Kidney (tissue), 14 donors: ENCODE measurements around the gene NOXO1. TPM values are rescaled to one million over a fixed set of nuclear protein-coding genes. Genes with fewer than 3 reads are reported as not detected.

ENCODE experiments used
- DNase-seq, 5 donors: peaks; one replicate each; pipeline ENCODE4 v3.0.0-alpha.2; 2013 to 2020
- FAIRE-seq: peaks from 2 replicates; lab custom pipeline; 2012; peaks lifted over from hg19 to GRCh38; lab: Jason Lieb, UNC
- H3K27ac ChIP-seq, 2 donors: one replicate each; pipeline ENCODE4 v1.7.0; 2013; ENCODE audit warnings: low read depth in 2 of 2, low read length in 2 of 2, inconsistent platforms in 1 of 2
- H3K27me3 ChIP-seq: one replicate; pipeline ENCODE4 v1.7.1; 2013; ENCODE audit warnings: low read length, inconsistent platforms; ENCODE audit not compliant: control insufficient read depth, insufficient read depth
- H3K36me3 ChIP-seq, 3 donors: one replicate each; pipeline versions ENCODE4 v1.7.0 to v1.7.1; 2013; ENCODE audit warnings: low read length in 3 of 3, control low read depth in 1 of 3, inconsistent platforms in 1 of 3; ENCODE audit not compliant: insufficient read depth in 3 of 3, control insufficient read depth in 2 of 3
- H3K4me1 ChIP-seq, 3 donors: one replicate each; pipeline versions ENCODE4 v1.7.0 to v1.7.1; 2013; ENCODE audit warnings: low read length in 3 of 3, inconsistent platforms in 1 of 3, low read depth in 1 of 3; ENCODE audit not compliant: control insufficient read depth in 2 of 3, insufficient read depth in 2 of 3
- H3K4me3 ChIP-seq, 3 donors: one replicate each; pipeline versions ENCODE4 v1.7.0 to v1.8.1; 2013; ENCODE audit warnings: low read length in 3 of 3, control low read depth in 1 of 3, inconsistent platforms in 1 of 3
- H3K9ac ChIP-seq, 3 donors: one replicate each; pipeline versions ENCODE4 v1.7.0 to v1.7.1; 2013; ENCODE audit warnings: low read length in 3 of 3, control low read depth in 1 of 3, inconsistent platforms in 1 of 3
- H3K9me3 ChIP-seq, 3 donors: one replicate each; pipeline versions ENCODE4 v1.7.0 to v1.7.1; 2013; ENCODE audit warnings: low read length in 3 of 3, control low read depth in 1 of 3, inconsistent platforms in 1 of 3; ENCODE audit not compliant: control insufficient read depth in 2 of 3, insufficient read depth in 1 of 3
- intact Hi-C: fragments of 100-400 bp; cut with DNase I; formaldehyde crosslinking; loops from one replicate; pipeline ENCODE4 v1.11.1; 2022
- polyA plus RNA-seq: library from polyadenylated mRNA; stranded (reverse); fragments of 350-450 nt; fragmentation: Illumina TruSeq; extraction: RNeasy Lipid Tissue Mini Kit (QIAGEN cat#74804); gene quantifications from one replicate; pipeline ENCODE4 v1.2.3, GENCODE V29; 2014; ENCODE audit warnings: low read depth, low replicate concordance; ENCODE audit not compliant: insufficient read depth
- total RNA-seq: library from RNA; stranded (reverse); fragmentation: NEBNext Ultra II Directional; extraction: Animal tissue kit (Norgen Biotek cat#: 25700); gene quantifications from one replicate; pipeline ENCODE4 v1.2.1, GENCODE V29; 2021
- TF ChIP-seq, protein P1 (sequence below): IDR thresholded peaks from 3 replicates; pipeline ENCODE4 v1.5.1; 2012; ENCODE audit warnings: mild to moderate bottlenecking, moderate library complexity, borderline replicate concordance; ENCODE audit not compliant: insufficient read depth; ENCODE audit errors: extremely low read depth
- donor health status: control.
- donor health status: control.
- donor health status: control.
- donor health status: control.
- donor health status: control.
- donor health status: DM: yes; HTN: yes; CAD: no.
- donor health status: Normal renal cell carcinoma (clear cell type).

Gene NOXO1
- total and polyA plus RNA-seq, 2 donors from 2014 or later = 0.57 to 0.58 TPM

DNA sequence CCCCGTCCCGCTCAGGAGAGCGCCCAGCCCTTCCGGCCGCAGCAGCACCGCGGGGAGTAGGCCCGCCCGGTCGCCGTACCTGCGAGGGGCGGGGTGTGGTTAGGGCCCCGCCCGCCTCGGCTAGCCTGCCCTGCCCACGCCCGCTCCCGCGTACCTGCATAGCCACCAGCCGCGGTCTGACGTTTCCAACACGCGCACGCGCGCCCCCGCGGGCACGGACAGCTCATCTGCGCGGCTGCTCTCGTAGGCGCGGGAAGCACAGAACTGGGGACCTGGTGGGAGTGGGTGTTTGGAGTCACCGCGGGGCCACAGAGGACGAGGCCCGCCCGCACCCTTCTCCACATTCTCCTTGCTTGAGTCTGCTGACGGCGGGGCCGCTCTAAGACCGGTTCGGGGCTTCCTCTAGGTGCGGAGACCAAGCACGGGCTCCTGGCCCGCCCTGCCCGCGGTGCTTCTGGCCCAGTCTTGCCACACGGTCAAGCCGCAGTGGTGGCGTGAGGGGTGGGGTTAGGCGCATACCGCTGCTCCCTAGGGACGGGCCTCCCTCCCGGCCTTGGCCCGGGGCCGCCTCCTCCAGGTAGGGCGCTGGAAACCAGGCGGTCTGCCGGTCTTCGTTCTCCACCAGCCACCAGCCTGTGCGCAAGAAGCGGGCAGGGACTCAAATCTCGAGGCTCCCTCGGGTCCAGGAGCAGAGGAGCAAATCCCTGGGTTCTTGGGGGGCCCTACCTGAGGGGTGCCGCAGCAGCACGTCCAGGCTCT is 1.8 kb downstream of the NOXO1 start:
- no peak overlapping the region for H3K9ac ChIP-seq
- H3K27me3 ChIP-seq = peaks cover 34% of the 10 kb centered on the region
- H3K9me3 ChIP-seq = no peaks in the 10 kb centered on the region
- TF ChIP-seq, protein P1, sequence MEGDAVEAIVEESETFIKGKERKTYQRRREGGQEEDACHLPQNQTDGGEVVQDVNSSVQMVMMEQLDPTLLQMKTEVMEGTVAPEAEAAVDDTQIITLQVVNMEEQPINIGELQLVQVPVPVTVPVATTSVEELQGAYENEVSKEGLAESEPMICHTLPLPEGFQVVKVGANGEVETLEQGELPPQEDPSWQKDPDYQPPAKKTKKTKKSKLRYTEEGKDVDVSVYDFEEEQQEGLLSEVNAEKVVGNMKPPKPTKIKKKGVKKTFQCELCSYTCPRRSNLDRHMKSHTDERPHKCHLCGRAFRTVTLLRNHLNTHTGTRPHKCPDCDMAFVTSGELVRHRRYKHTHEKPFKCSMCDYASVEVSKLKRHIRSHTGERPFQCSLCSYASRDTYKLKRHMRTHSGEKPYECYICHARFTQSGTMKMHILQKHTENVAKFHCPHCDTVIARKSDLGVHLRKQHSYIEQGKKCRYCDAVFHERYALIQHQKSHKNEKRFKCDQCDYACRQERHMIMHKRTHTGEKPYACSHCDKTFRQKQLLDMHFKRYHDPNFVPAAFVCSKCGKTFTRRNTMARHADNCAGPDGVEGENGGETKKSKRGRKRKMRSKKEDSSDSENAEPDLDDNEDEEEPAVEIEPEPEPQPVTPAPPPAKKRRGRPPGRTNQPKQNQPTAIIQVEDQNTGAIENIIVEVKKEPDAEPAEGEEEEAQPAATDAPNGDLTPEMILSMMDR = no peak
- H3K27ac ChIP-seq = no peak overlapping the region
- H3K4me1 ChIP-seq = peaks cover 0 to 10% (median 0%) of the 10 kb centered on the region in 3 donors
- no peak overlapping the region for H3K4me3 ChIP-seq
- DNase-seq = peak in 3 of 5 donors; percentile 25 to 86 (median 26)
- peaks cover 0 to 20% (median 13%) of the 10 kb centered on the region in 3 donors for H3K36me3 ChIP-seq
- FAIRE-seq = no peak
- intact Hi-C loops = no loop called here

DNA sequence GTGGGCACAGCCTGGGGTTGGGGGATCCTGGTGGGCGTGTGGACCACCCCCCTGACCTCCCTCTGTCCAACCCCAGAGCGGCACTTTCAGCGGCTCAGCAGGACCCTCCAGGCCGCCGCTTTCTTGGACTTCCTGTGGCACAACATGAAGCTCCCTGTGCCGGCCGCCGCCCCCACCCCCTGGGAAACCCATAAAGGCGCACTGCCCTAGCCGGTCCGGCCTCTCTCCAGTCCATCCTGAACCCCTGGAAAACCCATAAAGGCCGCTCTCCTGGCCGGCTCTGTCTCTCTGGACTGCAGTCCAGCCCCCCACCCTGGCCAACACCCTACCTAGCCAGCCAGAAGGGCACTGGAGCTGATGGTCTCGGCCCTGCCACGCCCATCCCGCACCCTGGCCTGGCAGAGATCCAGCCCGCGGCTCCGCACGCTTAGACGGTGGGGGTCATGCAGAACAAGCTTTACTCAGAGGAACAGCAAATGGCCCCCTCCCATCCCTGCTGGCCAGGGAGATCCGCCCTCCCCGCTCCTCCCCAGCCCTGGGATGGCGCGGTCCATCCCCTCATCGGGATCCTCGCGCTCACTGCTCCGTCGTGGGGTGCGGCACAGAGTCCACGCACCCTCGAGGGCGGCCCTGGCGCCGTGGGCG is 2.7 kb downstream of the NOXO1 start:
- FAIRE-seq = no peak
- H3K9ac ChIP-seq = no peak overlapping the region
- DNase-seq = no peak
- H3K4me3 ChIP-seq = no peak overlapping the region
- TF ChIP-seq, protein P1 = no peak
- no peaks in the 10 kb centered on the region for H3K9me3 ChIP-seq
- peaks cover 0 to 21% (median 13%) of the 10 kb centered on the region in 3 donors for H3K36me3 ChIP-seq
- H3K27ac ChIP-seq = no peak overlapping the region
- intact Hi-C loops = no loop called here
- H3K27me3 ChIP-seq = peaks cover 34% of the 10 kb centered on the region
- peaks cover 0 to 9% (median 0%) of the 10 kb centered on the region in 3 donors for H3K4me1 ChIP-seq

DNA sequence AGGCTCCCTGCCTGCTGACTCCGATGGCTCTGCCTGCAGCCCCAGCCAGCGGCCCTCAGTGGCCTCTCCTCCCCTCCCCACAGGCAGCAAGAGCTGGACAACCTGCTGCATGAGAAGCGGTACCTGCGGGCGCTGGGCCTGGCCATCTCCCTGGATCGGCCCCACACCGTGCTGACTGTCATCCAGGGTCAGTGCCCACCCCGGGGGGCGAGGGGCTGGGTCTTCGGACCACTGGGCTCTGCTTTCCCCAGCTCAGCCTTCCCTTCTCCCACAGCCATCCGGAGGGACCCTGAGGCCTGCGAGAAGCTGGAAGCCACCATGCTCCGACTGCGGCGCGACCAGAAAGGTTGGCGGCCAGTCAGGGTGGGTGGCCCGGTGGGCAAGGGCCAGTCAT is 3.4 kb downstream of the NOXO1 start:
- no peak for FAIRE-seq
- peaks cover 30% of the 10 kb centered on the region for H3K27me3 ChIP-seq
- H3K36me3 ChIP-seq = peaks cover 0 to 21% (median 13%) of the 10 kb centered on the region in 3 donors
- no peak overlapping the region for H3K27ac ChIP-seq
- H3K4me1 ChIP-seq = peaks cover 0 to 3% (median under 1%) of the 10 kb centered on the region in 3 donors
- H3K9me3 ChIP-seq = no peaks in the 10 kb centered on the region
- H3K9ac ChIP-seq = no peak overlapping the region
- intact Hi-C loops = no loop called here
- TF ChIP-seq, protein P1 = no peak
- H3K4me3 ChIP-seq = no peak overlapping the region
- no peak for DNase-seq
